ENCODE measurements around the gene GLIS2. TPM values are rescaled to one million over a fixed set of nuclear protein-coding genes. Genes with fewer than 3 reads are reported as not detected.

The GLIS2 gene
- total and polyA plus RNA-seq, 10 of the 15 experiments (the other 5 are each of a cell fraction or from before 2014, with no cell fraction given): 0.03 to 0.64 (median 0.18) TPM; not detected in 4

DNA sequence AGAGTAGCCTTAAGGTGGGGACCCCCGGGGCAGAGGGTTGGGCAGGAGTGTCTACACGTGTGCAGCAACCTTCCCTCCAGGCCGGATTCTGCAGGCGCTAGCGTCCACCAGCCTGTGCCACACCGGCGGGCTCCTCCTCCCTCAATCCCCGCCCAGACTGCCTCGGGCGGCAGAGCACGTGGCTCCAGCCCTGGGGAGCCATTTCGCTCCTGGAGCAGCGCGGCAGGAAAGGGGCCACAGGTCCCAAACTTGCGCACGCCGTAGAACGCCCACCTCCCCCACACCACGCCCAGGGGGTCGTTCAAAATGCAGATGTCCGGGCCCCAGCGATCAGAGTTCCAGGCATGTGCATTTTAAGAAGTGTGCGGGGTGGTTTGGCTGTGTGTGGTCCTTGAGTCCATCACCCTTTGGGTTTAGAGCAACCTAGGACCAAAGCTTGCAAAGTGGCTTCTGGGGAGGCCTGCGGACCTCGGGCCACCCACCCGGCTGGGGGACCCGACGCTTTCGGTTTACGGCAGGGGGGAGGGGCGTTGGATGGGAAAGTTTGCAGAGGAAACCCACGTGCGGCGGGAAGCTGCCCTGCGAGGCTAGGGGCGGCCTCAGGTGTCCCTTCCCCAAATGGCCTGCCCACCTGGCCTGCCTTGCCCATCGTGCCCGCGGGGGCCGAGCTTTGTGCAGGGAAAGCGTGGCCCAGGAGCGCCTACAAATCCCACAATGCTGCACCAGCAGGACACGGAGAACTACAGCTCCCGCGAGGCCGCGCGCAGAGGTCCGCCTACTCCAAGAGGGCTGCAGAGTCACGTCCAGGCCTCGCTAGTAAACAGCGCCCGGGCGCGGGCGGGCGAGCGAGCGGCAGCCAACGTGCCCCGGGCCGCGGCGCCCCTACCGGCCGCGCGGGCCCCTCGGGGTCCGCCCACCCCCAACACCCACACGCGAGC lies 44.4 kb upstream of the GLIS2 start (continued):
- TF ChIP-seq SRF (IDR thresholded peaks at IDR 0.05; ENCODE audit: low read depth in 2 of 2, low read length in 2 of 2): no peak
- no peak for TF ChIP-seq HDAC6 (IDR thresholded peaks at IDR 0.05; ENCODE audit: unreplicated experiment)
- no peak for TF ChIP-seq JUND (IDR thresholded peaks at IDR 0.05; ENCODE audit: low read depth, low read length)
- TF ChIP-seq NR2C1 (IDR thresholded peaks at IDR 0.05): peak; percentile 59
- TF ChIP-seq ZZZ3 (IDR thresholded peaks at IDR 0.05; ENCODE audit: control insufficient read depth, insufficient read length, low read depth): no peak
- no peak for TF ChIP-seq EP300 (IDR thresholded peaks at IDR 0.05; ENCODE audit: borderline replicate concordance in 1 of 2, control insufficient read depth in 1 of 2, low read depth in 2 of 2, low read length in 2 of 2)
- TF ChIP-seq, protein P1, sequence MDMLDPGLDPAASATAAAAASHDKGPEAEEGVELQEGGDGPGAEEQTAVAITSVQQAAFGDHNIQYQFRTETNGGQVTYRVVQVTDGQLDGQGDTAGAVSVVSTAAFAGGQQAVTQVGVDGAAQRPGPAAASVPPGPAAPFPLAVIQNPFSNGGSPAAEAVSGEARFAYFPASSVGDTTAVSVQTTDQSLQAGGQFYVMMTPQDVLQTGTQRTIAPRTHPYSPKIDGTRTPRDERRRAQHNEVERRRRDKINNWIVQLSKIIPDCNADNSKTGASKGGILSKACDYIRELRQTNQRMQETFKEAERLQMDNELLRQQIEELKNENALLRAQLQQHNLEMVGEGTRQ (IDR thresholded peaks at IDR 0.05; ENCODE audit: borderline replicate concordance, low read depth, low read length): peak; percentile 42
- no peak for TF ChIP-seq FOS (IDR thresholded peaks at IDR 0.05; ENCODE audit: borderline replicate concordance, extremely low read depth, insufficient read length)
- TF ChIP-seq POLR2AphosphoS5 (IDR thresholded peaks at IDR 0.05; ENCODE audit: low read length): peak; percentile 85
- no peak; the same call in 1 of the 2 replicates for TF ChIP-seq HDGF (IDR thresholded peaks at IDR 0.05)
- TF ChIP-seq, protein P2, sequence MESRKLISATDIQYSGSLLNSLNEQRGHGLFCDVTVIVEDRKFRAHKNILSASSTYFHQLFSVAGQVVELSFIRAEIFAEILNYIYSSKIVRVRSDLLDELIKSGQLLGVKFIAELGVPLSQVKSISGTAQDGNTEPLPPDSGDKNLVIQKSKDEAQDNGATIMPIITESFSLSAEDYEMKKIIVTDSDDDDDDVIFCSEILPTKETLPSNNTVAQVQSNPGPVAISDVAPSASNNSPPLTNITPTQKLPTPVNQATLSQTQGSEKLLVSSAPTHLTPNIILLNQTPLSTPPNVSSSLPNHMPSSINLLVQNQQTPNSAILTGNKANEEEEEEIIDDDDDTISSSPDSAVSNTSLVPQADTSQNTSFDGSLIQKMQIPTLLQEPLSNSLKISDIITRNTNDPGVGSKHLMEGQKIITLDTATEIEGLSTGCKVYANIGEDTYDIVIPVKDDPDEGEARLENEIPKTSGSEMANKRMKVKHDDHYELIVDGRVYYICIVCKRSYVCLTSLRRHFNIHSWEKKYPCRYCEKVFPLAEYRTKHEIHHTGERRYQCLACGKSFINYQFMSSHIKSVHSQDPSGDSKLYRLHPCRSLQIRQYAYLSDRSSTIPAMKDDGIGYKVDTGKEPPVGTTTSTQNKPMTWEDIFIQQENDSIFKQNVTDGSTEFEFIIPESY (IDR thresholded peaks at IDR 0.05): no peak
- TF ChIP-seq GATAD2B (conservative IDR thresholded peaks at IDR 0.05; ENCODE audit: low read depth): peak; percentile 38
- no peak for TF ChIP-seq CBX5 (IDR thresholded peaks at IDR 0.05; ENCODE audit: low read depth)
- 0 out of 2 replicates have a peak, but pooled peaks have one; percentile 27 for TF ChIP-seq SMAD5 (IDR thresholded peaks at IDR 0.05; ENCODE audit: low read depth)
- no peak for TF ChIP-seq CHD4 (IDR thresholded peaks at IDR 0.05)
- peak; percentile 51; the same call in 1 of the 2 replicates for TF ChIP-seq BACH1 (IDR thresholded peaks at IDR 0.05; ENCODE audit: borderline replicate concordance)
- TF ChIP-seq, protein P3, sequence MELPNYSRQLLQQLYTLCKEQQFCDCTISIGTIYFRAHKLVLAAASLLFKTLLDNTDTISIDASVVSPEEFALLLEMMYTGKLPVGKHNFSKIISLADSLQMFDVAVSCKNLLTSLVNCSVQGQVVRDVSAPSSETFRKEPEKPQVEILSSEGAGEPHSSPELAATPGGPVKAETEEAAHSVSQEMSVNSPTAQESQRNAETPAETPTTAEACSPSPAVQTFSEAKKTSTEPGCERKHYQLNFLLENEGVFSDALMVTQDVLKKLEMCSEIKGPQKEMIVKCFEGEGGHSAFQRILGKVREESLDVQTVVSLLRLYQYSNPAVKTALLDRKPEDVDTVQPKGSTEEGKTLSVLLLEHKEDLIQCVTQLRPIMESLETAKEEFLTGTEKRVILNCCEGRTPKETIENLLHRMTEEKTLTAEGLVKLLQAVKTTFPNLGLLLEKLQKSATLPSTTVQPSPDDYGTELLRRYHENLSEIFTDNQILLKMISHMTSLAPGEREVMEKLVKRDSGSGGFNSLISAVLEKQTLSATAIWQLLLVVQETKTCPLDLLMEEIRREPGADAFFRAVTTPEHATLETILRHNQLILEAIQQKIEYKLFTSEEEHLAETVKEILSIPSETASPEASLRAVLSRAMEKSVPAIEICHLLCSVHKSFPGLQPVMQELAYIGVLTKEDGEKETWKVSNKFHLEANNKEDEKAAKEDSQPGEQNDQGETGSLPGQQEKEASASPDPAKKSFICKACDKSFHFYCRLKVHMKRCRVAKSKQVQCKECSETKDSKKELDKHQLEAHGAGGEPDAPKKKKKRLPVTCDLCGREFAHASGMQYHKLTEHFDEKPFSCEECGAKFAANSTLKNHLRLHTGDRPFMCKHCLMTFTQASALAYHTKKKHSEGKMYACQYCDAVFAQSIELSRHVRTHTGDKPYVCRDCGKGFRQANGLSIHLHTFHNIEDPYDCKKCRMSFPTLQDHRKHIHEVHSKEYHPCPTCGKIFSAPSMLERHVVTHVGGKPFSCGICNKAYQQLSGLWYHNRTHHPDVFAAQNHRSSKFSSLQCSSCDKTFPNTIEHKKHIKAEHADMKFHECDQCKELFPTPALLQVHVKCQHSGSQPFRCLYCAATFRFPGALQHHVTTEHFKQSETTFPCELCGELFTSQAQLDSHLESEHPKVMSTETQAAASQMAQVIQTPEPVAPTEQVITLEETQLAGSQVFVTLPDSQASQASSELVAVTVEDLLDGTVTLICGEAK (IDR thresholded peaks at IDR 0.05; ENCODE audit: borderline replicate concordance): no peak
- TF ChIP-seq SPI1 (IDR thresholded peaks at IDR 0.05; ENCODE audit: borderline replicate concordance, insufficient read depth, low read depth, low read length): no peak
- no peak for TF ChIP-seq ASH2L (IDR thresholded peaks at IDR 0.05; ENCODE audit: borderline replicate concordance, low read depth)
- TF ChIP-seq, protein P4, sequence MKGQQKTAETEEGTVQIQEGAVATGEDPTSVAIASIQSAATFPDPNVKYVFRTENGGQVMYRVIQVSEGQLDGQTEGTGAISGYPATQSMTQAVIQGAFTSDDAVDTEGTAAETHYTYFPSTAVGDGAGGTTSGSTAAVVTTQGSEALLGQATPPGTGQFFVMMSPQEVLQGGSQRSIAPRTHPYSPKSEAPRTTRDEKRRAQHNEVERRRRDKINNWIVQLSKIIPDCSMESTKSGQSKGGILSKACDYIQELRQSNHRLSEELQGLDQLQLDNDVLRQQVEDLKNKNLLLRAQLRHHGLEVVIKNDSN (IDR thresholded peaks at IDR 0.05; ENCODE audit: borderline replicate concordance, extremely low read length, insufficient read depth, low read depth, low read length): peak; percentile 82
- TF ChIP-seq MTA3 (IDR thresholded peaks at IDR 0.05; ENCODE audit: borderline replicate concordance, low read length): no peak
